ENCODE data around the gene GUCY2D.
"Not testable (repeated sequence)": the region's sequence is repeated elsewhere in the genome, so short reads cannot be mapped to it uniquely, and the experiment has no call there.

Gene GUCY2D

GRCh38 chr17:8016632-8017424 is 14.4 kb downstream of the GUCY2D start:
- DNase-seq (ENCODE audit: low read depth): no peak

- DNase-seq (ENCODE audit: low read depth): no peak
Observed at GRCh38 chr17:8018436-8018835, 16.0 kb downstream of the GUCY2D start.

- DNase-seq (ENCODE audit: low read depth): no peak
Observed at GRCh38 chr17:8019166-8019565, 16.8 kb downstream of the GUCY2D start.

GRCh38 chr17:8019665-8020650 is 17.5 kb downstream of the GUCY2D start:
- DNase-seq (ENCODE audit: low read depth): no peak

- DNase-seq (ENCODE audit: low read depth): no peak
Observed at GRCh38 chr17:8020776-8021564, 18.6 kb downstream of the GUCY2D start.

- no peak for DNase-seq (ENCODE audit: low read depth)
Observed at GRCh38 chr17:8021565-8022359, 19.3 kb downstream of the GUCY2D start.

GRCh38 chr17:8022360-8023003 is 20.1 kb downstream of the GUCY2D start:
- DNase-seq (ENCODE audit: low read depth): no peak

- not testable (repeated sequence) for DNase-seq (ENCODE audit: low read depth)
Observed at GRCh38 chr17:8024161-8024560, 21.7 kb downstream of the GUCY2D start.

- DNase-seq (ENCODE audit: low read depth): no peak
Observed at GRCh38 chr17:8025176-8025911, 22.9 kb downstream of the GUCY2D start.

GRCh38 chr17:8029121-8029520 is 26.7 kb downstream of the GUCY2D start:
- DNase-seq (ENCODE audit: low read depth): no peak

- no peak for DNase-seq (ENCODE audit: low read depth)
Observed at GRCh38 chr17:8031261-8031661, 28.8 kb downstream of the GUCY2D start.

- DNase-seq (ENCODE audit: low read depth): no peak
Observed at GRCh38 chr17:8031950-8032349, 29.5 kb downstream of the GUCY2D start.

- no peak for DNase-seq (ENCODE audit: low read depth)
Observed at GRCh38 chr17:8032442-8032841, 30.0 kb downstream of the GUCY2D start.

GRCh38 chr17:8038954-8039610 is 36.7 kb downstream of the GUCY2D start, which contains the start of gene ALOX15B:
Gene ALOX15B, plus strand, starts transcription at chr17:8039059. Its CDS starts 97 bp downstream, at chr17:8039156.
- DNase-seq (ENCODE audit: low read depth): no peak

- no peak for DNase-seq (ENCODE audit: low read depth)
Observed at GRCh38 chr17:8039611-8040168, 37.3 kb downstream of the GUCY2D start.

- DNase-seq (ENCODE audit: low read depth): no peak
Observed at GRCh38 chr17:8041249-8041928, 39.0 kb downstream of the GUCY2D start.

- no peak for DNase-seq (ENCODE audit: low read depth)
Observed at GRCh38 chr17:8041979-8042378, 39.6 kb downstream of the GUCY2D start.
